HUES64 (cell line): Measurements from ENCODE around the gene TEX52.

ENCODE experiments used
- H3K27ac ChIP-seq: 2 replicates; pipeline ENCODE4 v1.7.0; 2013; ENCODE audit warnings: low read depth, low read length, inconsistent platforms
- H3K27me3 ChIP-seq: 2 replicates; pipeline ENCODE4 v1.6.1; 2013; ENCODE audit warnings: mild to moderate bottlenecking, low read length; ENCODE audit not compliant: insufficient read depth
- H3K36me3 ChIP-seq: 2 replicates; pipeline ENCODE4 v1.6.1; 2013; ENCODE audit warnings: mild to moderate bottlenecking, low read length; ENCODE audit not compliant: insufficient read depth
- H3K4me1 ChIP-seq: 2 replicates; pipeline ENCODE4 v1.6.1; 2013; ENCODE audit warnings: mild to moderate bottlenecking, low read length, moderate library complexity; ENCODE audit not compliant: insufficient read depth
- H3K4me3 ChIP-seq: 2 replicates; pipeline ENCODE4 v1.5.1; 2013; ENCODE audit warnings: mild to moderate bottlenecking, low read length, moderate library complexity
- H3K9ac ChIP-seq: 2 replicates; pipeline ENCODE4 v1.6.1; 2013; ENCODE audit warnings: mild to moderate bottlenecking, low read depth, low read length
- H3K9me3 ChIP-seq: 2 replicates; pipeline ENCODE4 v1.6.1; 2013; ENCODE audit warnings: low read depth, low read length; ENCODE audit not compliant: insufficient read depth
- WGBS: fragments of 150-250, 120-280 bp; methylation state at CpG from one replicate; pipeline ENCODE4 v1.1.7; 2013; ENCODE audit warnings: missing lambda C conversion rate; 5-methylcytosine and 5-hydroxymethylcytosine counted together

Gene TEX52

DNA sequence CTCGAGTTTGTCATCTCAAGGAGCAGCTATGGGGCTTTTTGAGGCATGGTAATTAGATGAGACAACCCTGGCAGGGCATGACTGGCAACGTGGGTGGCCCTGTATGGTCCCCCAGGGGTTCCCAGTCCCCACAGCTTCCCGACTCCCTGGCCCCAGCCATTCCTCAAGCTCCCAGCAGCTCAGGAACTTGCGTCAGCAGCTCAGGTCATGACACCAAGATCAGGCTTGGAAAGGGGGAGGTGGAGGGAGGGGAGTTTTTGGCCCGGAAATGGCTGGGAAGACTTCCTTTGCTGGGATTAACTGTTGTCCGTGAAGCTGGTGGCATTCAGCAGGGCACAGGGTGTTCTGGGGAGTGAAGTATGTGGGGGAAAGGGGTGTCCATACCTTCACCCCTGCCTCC is 11.6 kb downstream of the TEX52 start:
- H3K27ac ChIP-seq = no peak overlapping the region
- no peaks in the 10 kb centered on the region for H3K27me3 ChIP-seq
- no peaks in the 10 kb centered on the region for H3K36me3 ChIP-seq
- H3K9ac ChIP-seq = no peak overlapping the region
- H3K9me3 ChIP-seq = no peaks in the 10 kb centered on the region
- H3K4me3 ChIP-seq = no peak overlapping the region
- WGBS = 46% methylated on average over 6 of the region's 6 CpGs
- H3K4me1 ChIP-seq = peaks cover 10% of the 10 kb centered on the region; the same call in 1 of the 2 replicates

GRCh38 chr12:2844786-2845185 is 12.1 kb downstream of the TEX52 start:
- Histone ChIP-seq H3K27me3 (no peaks in the 10 kb centered on the region), H3K27ac (no peak overlapping the region), H3K4me1 (peaks cover 10% of the 10 kb centered on the region; the same call in 1 of the 2 replicates), H3K9ac (no peak overlapping the region), H3K4me3 (no peak overlapping the region), H3K9me3 (no peaks in the 10 kb centered on the region), H3K36me3 (no peaks in the 10 kb centered on the region)
- WGBS = 91% methylated on average over 9 of the region's 9 CpGs

DNA sequence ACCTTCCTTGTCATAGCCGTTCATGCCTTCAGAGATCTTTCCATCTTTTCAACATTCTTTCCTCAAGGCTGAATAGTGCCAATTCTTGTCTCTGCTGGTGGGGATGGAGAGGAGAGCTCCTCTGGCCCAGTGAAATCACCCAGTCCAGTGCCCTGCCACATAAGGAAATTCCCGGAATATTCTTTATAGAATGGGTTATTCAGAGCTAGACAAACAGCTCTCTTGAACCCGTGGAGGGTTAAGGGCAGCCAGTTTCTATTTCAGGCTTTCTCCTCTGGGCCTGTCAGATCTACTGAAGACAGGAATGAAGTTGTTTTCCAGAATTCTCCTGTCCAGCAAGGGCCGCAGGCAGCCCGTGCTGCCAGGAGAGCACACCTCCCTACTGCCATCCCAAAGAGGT is 13.9 kb downstream of the TEX52 start:
- H3K4me1 ChIP-seq = peaks cover 10% of the 10 kb centered on the region; the same call in 1 of the 2 replicates
- no peak overlapping the region for H3K27ac ChIP-seq
- H3K27me3 ChIP-seq = no peaks in the 10 kb centered on the region
- H3K4me3 ChIP-seq = no peak overlapping the region
- no peak overlapping the region for H3K9ac ChIP-seq
- no peaks in the 10 kb centered on the region for H3K9me3 ChIP-seq
- 93% methylated on average over 5 of the region's 5 CpGs for WGBS
- H3K36me3 ChIP-seq = no peaks in the 10 kb centered on the region

DNA sequence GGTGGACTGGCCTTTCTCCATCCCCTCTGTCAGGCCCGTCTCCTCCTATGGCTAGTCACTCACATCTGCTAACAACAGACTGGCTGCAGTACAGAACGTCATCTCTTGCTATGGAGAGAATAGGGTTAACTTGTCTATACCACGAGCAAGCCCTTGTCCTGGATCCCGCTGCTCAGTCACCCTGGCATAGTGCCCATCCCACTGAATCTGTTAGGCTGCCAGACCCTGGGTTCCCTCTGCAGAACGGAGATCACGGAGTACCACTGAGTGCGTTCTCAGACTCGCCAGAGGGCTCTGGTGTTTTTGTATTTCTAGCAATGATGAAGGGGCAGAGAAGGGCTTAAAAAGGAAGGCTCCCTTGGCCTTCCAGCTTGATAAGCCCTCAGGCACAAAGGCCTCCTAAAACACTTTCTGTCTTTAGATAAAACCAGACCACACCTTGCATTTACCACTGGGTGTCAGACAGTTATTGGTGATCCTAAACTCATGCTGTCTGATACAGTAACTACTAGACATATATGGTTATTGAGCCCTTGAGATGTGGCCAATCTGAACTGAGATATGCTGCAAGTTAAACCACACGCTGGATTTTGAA is 15.7 kb downstream of the TEX52 start:
- no peak overlapping the region for H3K4me3 ChIP-seq
- no peaks in the 10 kb centered on the region for H3K36me3 ChIP-seq
- H3K4me1 ChIP-seq = peaks cover 4% of the 10 kb centered on the region; the same call in 1 of the 2 replicates
- no peaks in the 10 kb centered on the region for H3K27me3 ChIP-seq
- no peak overlapping the region for H3K27ac ChIP-seq
- no peak overlapping the region for H3K9ac ChIP-seq
- H3K9me3 ChIP-seq = no peaks in the 10 kb centered on the region
- WGBS = 81% methylated on average over 8 of the region's 9 CpGs

DNA sequence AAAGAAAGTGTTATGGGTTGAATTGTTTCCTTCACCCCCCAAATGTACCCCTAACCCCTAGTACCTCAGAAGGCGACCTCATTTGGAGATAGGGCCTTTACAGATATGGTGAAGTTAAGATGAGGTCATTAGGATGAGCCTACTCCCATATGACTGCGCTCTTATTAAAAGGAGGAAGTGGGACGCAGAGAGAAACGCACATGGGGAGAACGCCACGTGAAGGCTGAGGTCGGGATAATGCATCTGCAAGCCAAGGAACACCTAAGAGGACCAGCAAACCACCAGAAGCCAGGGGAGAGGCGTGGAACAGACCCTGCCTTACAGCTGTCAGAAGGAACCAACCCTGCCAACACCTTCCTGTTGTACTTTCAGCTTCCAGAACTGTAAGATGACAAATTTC is 20.3 kb downstream of the TEX52 start:
- no peaks in the 10 kb centered on the region for H3K36me3 ChIP-seq
- H3K27ac ChIP-seq = no peak overlapping the region
- WGBS = 80% methylated on average over 8 of the region's 8 CpGs
- no peak overlapping the region for H3K9ac ChIP-seq
- no peaks in the 10 kb centered on the region for H3K27me3 ChIP-seq
- H3K9me3 ChIP-seq = no peaks in the 10 kb centered on the region
- no peak overlapping the region for H3K4me3 ChIP-seq
- 0 out of 2 replicates have a peak, but pooled peaks cover 11% of the 10 kb centered on the region for H3K4me1 ChIP-seq

- WGBS = 90% methylated on average over 4 of the region's 4 CpGs
- H3K4me3 ChIP-seq = no peak overlapping the region
- no peaks in the 10 kb centered on the region for H3K9me3 ChIP-seq
- H3K27me3 ChIP-seq = no peaks in the 10 kb centered on the region
- H3K27ac ChIP-seq = no peak overlapping the region
- H3K4me1 ChIP-seq = 0 out of 2 replicates have a peak, but pooled peaks cover 11% of the 10 kb centered on the region
- no peak overlapping the region for H3K9ac ChIP-seq
- no peaks in the 10 kb centered on the region for H3K36me3 ChIP-seq
Measured at GRCh38 chr12:2835691-2836403, 21.0 kb downstream of the TEX52 start.

- Histone ChIP-seq H3K9me3 (no peaks in the 10 kb centered on the region), H3K4me1 (0 out of 2 replicates have a peak, but pooled peaks cover 11% of the 10 kb centered on the region), H3K27ac (no peak within 1 kb of the TSS), H3K27me3 (no peaks in the 10 kb centered on the region), H3K36me3 (no peaks in the 10 kb centered on the region), H3K4me3 (0 out of 2 replicates have a peak within 1 kb of the TSS, but pooled peaks have one; percentile 19), H3K9ac (peak within 1 kb of the TSS; percentile 12; the same call in 1 of the 2 replicates)
- 34% methylated on average over 32 of the region's 32 CpGs for WGBS
Measured at GRCh38 chr12:2834581-2835491, 22.0 kb downstream of the TEX52 start, which contains the start of gene NRIP2. Gene NRIP2, minus strand, starts transcription at chr12:2835035. Its CDS starts 52 bp downstream, at chr12:2834983.

DNA sequence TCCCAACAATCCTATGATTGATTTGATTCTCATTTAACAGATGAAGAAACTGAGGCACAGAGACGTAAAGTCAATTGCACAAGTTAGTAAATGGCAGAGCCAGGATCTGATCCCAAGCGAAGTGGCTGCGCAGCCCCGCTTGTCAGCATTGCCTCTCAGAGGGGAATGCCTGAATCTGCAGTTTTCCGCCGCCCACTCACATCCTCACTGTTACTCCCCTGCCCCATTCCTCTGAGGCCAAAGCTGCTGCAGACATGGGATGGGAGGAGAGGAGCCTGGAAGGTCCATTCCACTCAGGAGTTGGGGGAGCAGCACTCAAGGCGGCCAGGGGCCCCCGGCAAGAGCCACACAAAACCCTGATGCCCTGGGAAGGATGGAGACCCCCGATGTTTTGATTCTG is 23.0 kb downstream of the TEX52 start:
- Histone ChIP-seq H3K27ac (no peak overlapping the region), H3K4me3 (no peak overlapping the region), H3K9ac (no peak overlapping the region), H3K4me1 (0 out of 2 replicates have a peak, but pooled peaks cover 11% of the 10 kb centered on the region), H3K9me3 (no peaks in the 10 kb centered on the region), H3K36me3 (peaks cover 5% of the 10 kb centered on the region), H3K27me3 (no peaks in the 10 kb centered on the region)
- WGBS = 84% methylated on average over 9 of the region's 9 CpGs

GRCh38 chr12:2833327-2833726 is 23.5 kb downstream of the TEX52 start:
- 76% methylated on average over 4 of the region's 5 CpGs for WGBS
- H3K27ac ChIP-seq = no peak overlapping the region
- H3K9ac ChIP-seq = no peak overlapping the region
- peaks cover 7% of the 10 kb centered on the region for H3K36me3 ChIP-seq
- H3K27me3 ChIP-seq = no peaks in the 10 kb centered on the region
- H3K4me1 ChIP-seq = 0 out of 2 replicates have a peak, but pooled peaks cover 11% of the 10 kb centered on the region
- no peak overlapping the region for H3K4me3 ChIP-seq
- H3K9me3 ChIP-seq = no peaks in the 10 kb centered on the region

GRCh38 chr12:2832550-2833127 is 24.2 kb downstream of the TEX52 start:
- no peaks in the 10 kb centered on the region for H3K9me3 ChIP-seq
- peaks cover 14% of the 10 kb centered on the region for H3K36me3 ChIP-seq
- 79% methylated on average over 6 of the region's 6 CpGs for WGBS
- no peak overlapping the region for H3K27ac ChIP-seq
- H3K9ac ChIP-seq = no peak overlapping the region
- H3K4me1 ChIP-seq = 0 out of 2 replicates have a peak, but pooled peaks cover 11% of the 10 kb centered on the region
- no peak overlapping the region for H3K4me3 ChIP-seq
- H3K27me3 ChIP-seq = no peaks in the 10 kb centered on the region
